Non-pigmented ciliary epithelial cell (primary cell): ENCODE measurements around the gene TPRN.

Experiments used
- DNase-seq: peaks from one replicate; pipeline ENCODE4 v3.0.0-alpha.2; 2010; ENCODE audit warnings: low read depth

The TPRN gene

GRCh38 chr9:137160716-137161557, 39.6 kb downstream of the TPRN start:
- DNase-seq: no peak

DNA sequence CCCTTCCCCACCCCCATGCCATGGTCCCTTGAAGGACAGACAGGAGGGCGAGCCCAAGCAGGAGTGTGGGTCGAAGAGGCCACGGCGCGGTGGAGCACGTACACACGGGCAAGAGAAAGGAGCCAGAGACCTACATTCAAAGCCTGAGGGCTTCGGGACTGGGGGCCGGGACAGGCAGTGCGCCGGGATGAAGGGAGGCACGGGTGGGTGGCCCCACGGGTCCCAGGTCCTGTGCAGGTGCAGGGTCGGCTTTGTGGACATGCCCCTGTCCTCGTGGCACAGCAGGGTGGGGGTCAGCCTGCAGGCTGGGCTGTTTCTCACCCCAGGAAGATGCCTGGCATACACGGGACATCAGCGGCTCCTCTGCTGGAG, 40.5 kb downstream of the TPRN start:
- DNase-seq: no peak

GRCh38 chr9:137159105-137160053, 41.2 kb downstream of the TPRN start:
- no peak for DNase-seq

DNA sequence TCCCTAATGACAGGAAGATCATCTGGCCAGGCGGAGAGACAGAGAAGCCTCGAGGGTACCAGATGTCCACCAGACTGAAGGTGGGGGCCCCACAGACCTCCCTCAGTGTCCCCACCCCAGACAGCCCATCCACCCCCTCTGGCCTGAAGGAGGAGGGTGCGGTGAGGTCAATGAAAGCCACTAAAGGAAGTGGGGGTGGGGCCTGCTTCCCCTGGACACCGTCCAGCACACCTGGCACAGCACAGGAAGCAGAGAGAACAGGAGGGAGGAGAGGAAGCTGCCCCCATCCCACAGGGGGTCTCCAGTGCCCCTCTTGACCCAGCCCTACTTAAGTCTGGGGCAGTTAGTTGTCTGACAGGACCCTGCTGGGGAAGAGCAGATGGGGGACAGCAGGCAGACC, 41.9 kb downstream of the TPRN start:
- DNase-seq: no peak

- DNase-seq: no peak
Observed at GRCh38 chr9:137157618-137158415, 42.7 kb downstream of the TPRN start.

DNA sequence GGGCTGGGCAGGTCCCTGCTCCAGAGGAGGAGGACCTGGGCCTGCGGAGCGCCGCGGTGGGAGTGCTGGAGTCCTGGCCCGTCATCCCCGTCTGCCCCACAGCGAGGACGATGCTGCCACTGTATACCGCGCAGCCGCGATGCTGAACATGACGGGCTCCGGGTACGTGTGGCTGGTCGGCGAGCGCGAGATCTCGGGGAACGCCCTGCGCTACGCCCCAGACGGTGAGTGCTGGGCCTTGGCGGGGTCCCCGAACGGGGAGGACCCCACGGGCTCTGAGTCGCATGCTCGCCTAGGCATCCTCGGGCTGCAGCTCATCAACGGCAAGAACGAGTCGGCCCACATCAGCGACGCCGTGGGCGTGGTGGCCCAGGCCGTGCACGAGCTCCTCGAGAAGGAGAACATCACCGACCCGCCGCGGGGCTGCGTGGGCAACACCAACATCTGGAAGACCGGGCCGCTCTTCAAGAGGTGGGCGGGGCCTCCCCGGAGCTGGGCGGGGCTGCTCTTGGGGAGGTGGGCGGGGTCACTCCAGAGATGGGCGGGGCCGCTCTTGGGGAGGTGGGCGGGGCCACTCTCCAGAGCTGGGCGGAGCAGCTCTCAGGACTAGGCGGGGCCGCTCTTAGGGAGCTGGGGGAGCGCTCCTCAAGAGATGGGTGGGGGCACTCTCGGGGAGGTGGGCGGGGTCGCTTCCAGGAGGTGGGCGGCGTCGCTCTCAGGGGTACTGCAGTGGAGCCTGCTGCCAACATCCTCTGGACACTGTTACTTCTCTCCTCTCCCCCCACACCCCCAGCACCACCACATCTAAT, 43.8 kb downstream of the TPRN start:
- DNase-seq: no peak

DNA sequence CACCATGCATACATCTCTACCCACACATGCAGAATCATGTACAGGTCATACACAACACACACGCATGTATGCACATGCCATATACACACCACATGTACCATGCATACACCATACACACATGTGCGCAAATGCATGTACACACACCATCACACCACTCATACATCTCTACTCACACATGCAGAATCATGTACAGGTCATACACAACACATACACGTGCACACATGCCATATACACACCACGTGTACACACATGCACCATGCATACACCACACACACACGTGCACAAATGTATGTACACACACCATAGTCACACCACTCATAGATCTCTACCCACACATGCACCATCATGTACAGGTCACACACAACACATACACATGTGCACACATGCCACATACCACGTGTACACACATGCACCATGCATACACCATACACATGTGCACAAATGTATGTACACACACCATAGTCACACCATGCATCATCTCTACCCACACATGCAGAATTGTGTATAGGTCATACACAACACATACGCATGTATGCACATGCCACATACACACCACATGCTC, 47.6 kb downstream of the TPRN start:
- DNase-seq: no peak

- DNase-seq: no peak
Observed at GRCh38 chr9:137150617-137151457, 49.7 kb downstream of the TPRN start.

DNA sequence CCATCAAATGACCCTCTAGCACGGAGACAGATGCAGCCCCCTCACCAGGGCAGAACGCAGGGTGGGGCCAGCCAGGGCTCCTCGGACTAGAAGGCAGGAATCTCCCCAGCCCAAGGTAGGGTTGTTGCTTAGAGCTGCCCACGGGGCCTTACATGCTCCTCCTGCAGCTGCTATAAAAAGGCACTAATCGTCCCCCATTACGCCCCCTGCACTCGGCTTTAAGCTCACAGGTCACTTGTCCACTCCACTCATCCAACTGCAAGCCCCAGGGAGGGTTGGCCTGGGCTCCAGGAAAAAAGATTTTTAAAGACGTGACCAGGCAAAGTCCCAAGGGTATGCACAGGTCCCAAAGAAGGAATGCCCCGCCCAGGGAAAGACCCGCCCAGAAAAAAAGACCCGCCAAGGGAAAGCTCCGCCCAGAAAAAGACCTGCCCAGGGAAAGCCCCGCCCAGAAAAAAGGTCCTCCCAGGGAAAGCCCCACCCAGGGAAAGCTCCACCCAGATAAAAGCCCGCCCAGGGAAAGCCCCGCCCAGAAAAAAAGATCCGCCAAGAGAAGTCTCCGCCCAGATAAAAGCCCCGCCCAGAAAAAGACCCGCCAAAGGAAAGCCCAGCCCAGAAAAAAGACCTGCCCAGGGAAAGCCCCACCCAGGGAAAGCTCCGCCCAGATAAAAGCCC, 50.5 kb downstream of the TPRN start:
- DNase-seq: no peak

GRCh38 chr9:137149363-137149762, 51.2 kb downstream of the TPRN start:
- DNase-seq: no peak

GRCh38 chr9:137148661-137149060, 51.9 kb downstream of the TPRN start:
- DNase-seq: no peak

- DNase-seq: no peak
Observed at GRCh38 chr9:137148242-137148641, 52.3 kb downstream of the TPRN start.

GRCh38 chr9:137147793-137148160, 52.8 kb downstream of the TPRN start:
- no peak for DNase-seq

- no peak for DNase-seq
Observed at GRCh38 chr9:137147091-137147792, 53.3 kb downstream of the TPRN start.

DNA sequence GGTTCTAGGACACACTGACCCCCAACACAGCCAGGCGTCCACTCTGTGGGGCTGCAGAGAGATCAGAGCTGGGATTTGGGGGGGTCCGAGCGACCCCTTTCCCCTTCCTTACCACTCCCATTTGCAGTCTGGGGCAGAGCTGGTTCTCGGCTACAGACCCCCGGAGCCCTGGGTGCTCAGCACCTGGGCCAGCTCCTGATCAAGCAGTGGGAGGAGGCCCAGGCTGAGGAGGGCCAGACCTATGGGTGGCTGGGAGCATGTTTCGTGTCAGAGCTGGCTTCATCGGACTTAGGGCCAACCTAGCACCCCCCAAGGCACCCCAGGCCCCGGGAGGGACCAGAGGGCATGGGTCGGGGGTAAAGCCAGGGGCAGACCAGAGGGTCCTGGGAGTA, 54.0 kb downstream of the TPRN start:
- no peak for DNase-seq

DNA sequence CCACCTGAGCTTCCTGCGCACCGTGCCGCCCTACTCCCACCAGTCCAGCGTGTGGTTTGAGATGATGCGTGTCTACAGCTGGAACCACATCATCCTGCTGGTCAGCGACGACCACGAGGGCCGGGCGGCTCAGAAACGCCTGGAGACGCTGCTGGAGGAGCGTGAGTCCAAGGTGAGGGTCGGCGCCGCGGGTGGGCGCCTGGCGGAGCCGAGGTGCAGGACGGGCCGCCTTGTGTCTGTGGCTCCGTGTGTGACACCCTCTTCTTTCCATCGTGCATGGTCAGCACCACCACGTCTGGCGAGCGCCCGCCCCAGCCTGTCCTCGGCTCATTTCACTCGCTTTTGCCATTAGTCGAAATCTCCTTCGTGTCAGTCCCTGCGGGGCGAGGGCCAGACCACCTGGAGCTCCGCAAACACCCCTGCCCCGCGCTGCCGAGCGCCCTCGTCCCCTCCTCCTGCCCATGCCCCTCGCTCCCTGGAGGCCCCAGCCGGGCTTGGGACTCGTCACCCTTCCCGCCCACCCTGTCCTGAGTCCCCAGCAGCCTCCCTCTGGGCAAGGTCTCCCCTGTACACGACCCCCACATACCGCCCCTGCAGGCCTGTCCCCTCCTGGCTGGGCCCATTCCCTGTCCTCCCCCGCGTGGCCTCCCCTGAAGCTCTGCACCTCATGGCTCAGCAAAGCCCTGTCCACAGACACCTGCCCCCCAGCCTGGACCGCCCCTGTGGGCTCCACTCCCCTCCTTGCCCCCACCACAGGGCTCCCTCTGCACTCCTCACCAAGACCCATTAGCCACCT, 54.6 kb downstream of the TPRN start:
- no peak for DNase-seq

- DNase-seq: no peak
Observed at GRCh38 chr9:137143459-137143858, 57.1 kb downstream of the TPRN start.
